Endodermal cell (in vitro differentiated cells): ENCODE measurements around the gene FGFR2. TPM values are rescaled to one million over a fixed set of nuclear protein-coding genes. Genes with fewer than 3 reads are reported as not detected.
A peak's percentile ranks its signal among the peaks of the same experiment; 100 is the strongest.

Experiments used
- DNase-seq: peaks from one replicate; pipeline ENCODE4 v3.0.0-alpha.2; 2017
- H3K27ac ChIP-seq: 2 replicates; pipeline ENCODE4 v1.5.1; 2013; ENCODE audit warnings: mild to moderate bottlenecking, low read depth, low read length, moderate library complexity
- H3K27me3 ChIP-seq: 2 replicates; pipeline ENCODE4 v1.6.1; 2013; ENCODE audit warnings: mild to moderate bottlenecking, low read length, moderate library complexity; ENCODE audit not compliant: insufficient read depth, control insufficient read depth, poor library complexity, severe bottlenecking
- H3K36me3 ChIP-seq: 2 replicates; pipeline ENCODE4 v1.7.0; 2013; ENCODE audit warnings: mild to moderate bottlenecking, low read length, moderate library complexity; ENCODE audit not compliant: control insufficient read depth, insufficient read depth
- H3K4me1 ChIP-seq: one replicate; pipeline ENCODE4 v1.7.0; 2013; ENCODE audit warnings: low read length; ENCODE audit not compliant: control insufficient read depth, insufficient read depth
- H3K4me3 ChIP-seq: 2 replicates; pipeline ENCODE4 v1.5.1; 2013; ENCODE audit warnings: mild to moderate bottlenecking, low read length, moderate library complexity
- H3K9ac ChIP-seq: 2 replicates; pipeline ENCODE4 v1.6.1; 2013; ENCODE audit warnings: mild to moderate bottlenecking, low read length, moderate library complexity; ENCODE audit not compliant: poor library complexity, severe bottlenecking; ENCODE audit errors: extremely low read depth
- H3K9me3 ChIP-seq: 2 replicates; pipeline ENCODE4 v1.6.1; 2013; ENCODE audit warnings: mild to moderate bottlenecking, low read length, moderate library complexity; ENCODE audit not compliant: control insufficient read depth
- H3K27ac Mint-ChIP-seq: 2 replicates; pipeline ENCODE4 v1.8.0; 2020; ENCODE audit warnings: mixed read lengths
- H3K27me3 Mint-ChIP-seq: 2 replicates; pipeline ENCODE4 v1.8.0; 2021; ENCODE audit warnings: mild to moderate bottlenecking, mixed read lengths; ENCODE audit not compliant: insufficient read depth
- H3K36me3 Mint-ChIP-seq: 2 replicates; pipeline ENCODE4 v1.8.0; 2020; ENCODE audit warnings: low read depth, mixed read lengths
- H3K4me1 Mint-ChIP-seq: 2 replicates; pipeline ENCODE4 v1.8.0; 2020; ENCODE audit warnings: mixed read lengths
- H3K4me3 Mint-ChIP-seq: 2 replicates; pipeline ENCODE4 v1.8.0; 2020; ENCODE audit warnings: mild to moderate bottlenecking, moderate library complexity, mixed read lengths
- H3K9me3 Mint-ChIP-seq: 2 replicates; pipeline ENCODE4 v1.8.0; 2020; ENCODE audit warnings: mild to moderate bottlenecking, mixed read lengths
- CTCF ChIP-seq: fragments of 200-600 bp; sonication (generic); conservative IDR thresholded peaks from 2 replicates; pipeline ENCODE4 v1.5.0; 2021; ENCODE audit warnings: antibody characterized with exemption, mild to moderate bottlenecking
- whole genome bisulfite sequencing, 2 experiments: methylation state at CpG; one replicate each; pipeline versions ENCODE4 v1.1.5 to v1.1.7; 2013; ENCODE audit warnings: missing lambda C conversion rate in 2 of 2, mixed read lengths in 1 of 2; ENCODE audit not compliant: insufficient coverage in 1 of 2, insufficient read length in 1 of 2; 5-methylcytosine and 5-hydroxymethylcytosine counted together
- total RNA-seq, 2 donors: library from RNA; stranded (reverse); fragmentation: NEBNext Ultra II Directional in 1 of 2; extraction: Animal tissue kit (Norgen Biotek cat#: 25700) in 1 of 2; gene quantifications; 2 replicates in 1 of 2; 3 replicates in 1 of 2; pipeline ENCODE4 v1.2.1, GENCODE V29; 2021

The FGFR2 gene
- total RNA-seq, 2 donors from 2014 or later: 56.5 to 77.0 TPM

DNA sequence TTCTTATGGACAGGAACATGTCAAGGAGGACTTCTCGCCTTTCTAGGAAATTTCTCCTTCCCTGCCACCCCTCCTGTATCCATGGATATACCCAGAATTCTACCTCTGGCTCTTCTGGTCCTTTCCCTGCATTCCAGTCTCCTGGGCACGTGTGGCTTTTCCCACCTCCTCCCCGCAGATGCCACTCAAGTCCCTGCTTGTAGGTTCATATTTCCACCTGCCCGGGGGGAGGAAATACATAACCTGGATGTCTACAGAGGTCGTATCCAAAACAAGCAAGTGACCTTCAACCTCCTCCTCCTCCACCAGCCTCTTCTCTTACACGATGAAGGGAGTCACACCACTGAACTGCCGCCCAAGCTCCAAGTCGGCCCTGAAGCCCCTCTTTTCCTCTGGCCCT is 20.7 kb downstream of the FGFR2 start:
- peaks cover 65% of the 10 kb centered on the region for H3K4me1 Mint-ChIP-seq
- DNase-seq: no peak
- H3K4me3 Mint-ChIP-seq: no peak overlapping the region
- H3K9ac ChIP-seq: no peak overlapping the region
- H3K9me3 Mint-ChIP-seq: no peaks in the 10 kb centered on the region
- H3K27ac ChIP-seq: no peak overlapping the region
- H3K9me3 ChIP-seq: no peaks in the 10 kb centered on the region
- H3K4me3 ChIP-seq: no peak overlapping the region
- no peaks in the 10 kb centered on the region for H3K27me3 Mint-ChIP-seq
- peaks cover 18% of the 10 kb centered on the region for H3K36me3 ChIP-seq
- peaks cover 3% of the 10 kb centered on the region for H3K4me1 ChIP-seq
- H3K27me3 ChIP-seq: no peaks in the 10 kb centered on the region
- H3K27ac Mint-ChIP-seq: peak overlapping the region; percentile 14
- H3K36me3 Mint-ChIP-seq: peaks cover 27% of the 10 kb centered on the region
- TF ChIP-seq CTCF: no peak
- WGBS, 2 experiments: 93% methylated on average over 6 to 8 of the region's 8 CpGs

DNA sequence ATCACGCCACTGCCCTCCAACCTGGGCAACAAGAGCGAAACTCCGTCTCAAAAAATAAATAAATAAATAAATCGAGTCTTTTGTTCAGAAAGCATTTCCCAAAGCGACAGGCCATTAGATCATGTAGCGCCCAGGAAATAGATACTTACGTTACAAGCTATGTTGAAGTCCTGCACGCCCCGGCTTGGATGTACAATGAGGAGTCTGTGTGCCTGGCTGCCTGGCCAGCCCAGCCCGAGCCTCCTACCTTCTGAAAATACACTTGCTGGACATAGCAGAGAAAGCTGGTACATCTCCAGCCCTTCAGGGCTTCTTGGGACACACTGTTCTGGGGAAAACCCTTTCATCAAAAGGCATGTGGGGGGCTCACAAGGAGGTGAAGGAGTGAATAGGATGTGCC is 22.1 kb downstream of the FGFR2 start:
- peaks cover 25% of the 10 kb centered on the region for H3K36me3 Mint-ChIP-seq
- no peaks in the 10 kb centered on the region for H3K27me3 Mint-ChIP-seq
- no peak for TF ChIP-seq CTCF
- no peak overlapping the region for H3K4me3 Mint-ChIP-seq
- DNase-seq: no peak
- no peak overlapping the region for H3K9ac ChIP-seq
- peaks cover 16% of the 10 kb centered on the region for H3K36me3 ChIP-seq
- H3K27ac Mint-ChIP-seq: no peak overlapping the region
- no peak overlapping the region for H3K27ac ChIP-seq
- H3K9me3 Mint-ChIP-seq: no peaks in the 10 kb centered on the region
- peaks cover 58% of the 10 kb centered on the region for H3K4me1 Mint-ChIP-seq
- no peaks in the 10 kb centered on the region for H3K27me3 ChIP-seq
- H3K4me3 ChIP-seq: no peak overlapping the region
- WGBS, 2 experiments: 97 to 98% methylated on average over 9 to 10 of the region's 10 CpGs
- peaks cover 3% of the 10 kb centered on the region for H3K4me1 ChIP-seq
- H3K9me3 ChIP-seq: no peaks in the 10 kb centered on the region

GRCh38 chr10:121574519-121575166 is 23.6 kb downstream of the FGFR2 start:
- Mint-ChIP-seq H3K4me1 (peaks cover 49% of the 10 kb centered on the region), H3K27me3 (no peaks in the 10 kb centered on the region), H3K36me3 (peaks cover 33% of the 10 kb centered on the region), H3K9me3 (no peaks in the 10 kb centered on the region), H3K27ac (no peak overlapping the region), H3K4me3 (no peak overlapping the region)
- no peaks in the 10 kb centered on the region for H3K9me3 ChIP-seq
- no peak for DNase-seq
- no peak overlapping the region for H3K27ac ChIP-seq
- 82 to 89% methylated on average over 10 to 14 of the region's 14 CpGs for WGBS, 2 experiments
- no peaks in the 10 kb centered on the region for H3K27me3 ChIP-seq
- H3K4me3 ChIP-seq: no peak overlapping the region
- no peaks in the 10 kb centered on the region for H3K4me1 ChIP-seq
- H3K36me3 ChIP-seq: peaks cover 16% of the 10 kb centered on the region
- no peak for TF ChIP-seq CTCF
- H3K9ac ChIP-seq: no peak overlapping the region
